Smooth muscle cell (in vitro differentiated cells): ENCODE measurements around the gene ACTR8. TPM values are rescaled to one million over a fixed set of nuclear protein-coding genes. Genes with fewer than 3 reads are reported as not detected.

Experiments
- DNase-seq: peaks from one replicate; lab custom pipeline; 2025; ENCODE audit not compliant: unreplicated experiment; lab: John Stamatoyannopoulos, UW
- H2AFZ ChIP-seq: fragments of 200-600 bp; sonication (generic); 2 replicates; pipeline ENCODE4 v1.6.0; 2016; ENCODE audit warnings: antibody characterized with exemption, low read depth, mild to moderate bottlenecking
- H3F3A ChIP-seq: fragments of 200-600 bp; sonication (generic); 2 replicates; pipeline ENCODE4 v1.6.0; 2017; ENCODE audit warnings: antibody characterized with exemption, low read depth
- H3K27ac ChIP-seq: fragments of 200-600 bp; sonication (generic); 2 replicates; pipeline ENCODE4 v1.5.1; 2016; ENCODE audit warnings: low read depth, mild to moderate bottlenecking
- H3K27me3 ChIP-seq: fragments of 200-600 bp; sonication (generic); 2 replicates; pipeline ENCODE4 v1.6.1; 2016; ENCODE audit warnings: low read depth, mild to moderate bottlenecking
- H3K36me3 ChIP-seq: fragments of 200-600 bp; sonication (generic); 2 replicates; pipeline ENCODE4 v1.5.1; 2016; ENCODE audit warnings: low read depth
- H3K4me1 ChIP-seq: fragments of 200-600 bp; sonication (generic); 2 replicates; pipeline ENCODE4 v1.5.1; 2016; ENCODE audit warnings: low read depth
- H3K4me2 ChIP-seq: fragments of 200-600 bp; sonication (generic); 2 replicates; pipeline ENCODE4 v1.6.0; 2016; ENCODE audit warnings: mild to moderate bottlenecking
- H3K4me3 ChIP-seq: fragments of 200-600 bp; sonication (generic); 2 replicates; pipeline ENCODE4 v1.5.1; 2016; ENCODE audit warnings: mild to moderate bottlenecking
- H3K79me2 ChIP-seq: fragments of 200-600 bp; sonication (generic); 2 replicates; pipeline ENCODE4 v1.6.0; 2016; ENCODE audit warnings: low read depth, mild to moderate bottlenecking
- H3K9ac ChIP-seq: fragments of 200-600 bp; sonication (generic); 2 replicates; pipeline ENCODE4 v1.6.0; 2016; ENCODE audit warnings: low read depth
- H3K9me3 ChIP-seq: fragments of 200-600 bp; sonication (generic); replicated peaks from 2 replicates; pipeline ENCODE4 v1.5.1; 2016; ENCODE audit warnings: low read depth
- H4K20me1 ChIP-seq: fragments of 200-600 bp; sonication (generic); 2 replicates; pipeline ENCODE4 v1.6.0; 2016; ENCODE audit warnings: low read depth
- WGBS: methylation state at CpG from one replicate; pipeline ENCODE4 v1.1.7; 2016; ENCODE audit warnings: low lambda C conversion rate; 5-methylcytosine and 5-hydroxymethylcytosine counted together
- polyA plus RNA-seq: library from polyadenylated mRNA; unstranded; fragments of >200 nt; fragmentation: Nextera tagmentation; extraction: Ambion mirVana; gene quantifications from 2 replicates; pipeline ENCODE4 v1.2.1, GENCODE V29; 2016
- total RNA-seq: library from RNA; depleted of rRNA; stranded (reverse); fragments of >200 nt; gene quantifications from 2 replicates; pipeline ENCODE4 v1.2.3, GENCODE V29; 2014
- TF ChIP-seq, protein P1 (sequence below): fragments of 200-600 bp; sonication (generic); IDR thresholded peaks from 2 replicates; pipeline ENCODE4 v1.5.1; 2017; ENCODE audit warnings: borderline replicate concordance, mild to moderate bottlenecking, antibody characterized with exemption; ENCODE audit not compliant: insufficient read depth, poor library complexity, severe bottlenecking

Gene ACTR8
- total and polyA plus RNA-seq, 2 experiments from 2014 or later = 17.4 to 23.1 TPM

DNA sequence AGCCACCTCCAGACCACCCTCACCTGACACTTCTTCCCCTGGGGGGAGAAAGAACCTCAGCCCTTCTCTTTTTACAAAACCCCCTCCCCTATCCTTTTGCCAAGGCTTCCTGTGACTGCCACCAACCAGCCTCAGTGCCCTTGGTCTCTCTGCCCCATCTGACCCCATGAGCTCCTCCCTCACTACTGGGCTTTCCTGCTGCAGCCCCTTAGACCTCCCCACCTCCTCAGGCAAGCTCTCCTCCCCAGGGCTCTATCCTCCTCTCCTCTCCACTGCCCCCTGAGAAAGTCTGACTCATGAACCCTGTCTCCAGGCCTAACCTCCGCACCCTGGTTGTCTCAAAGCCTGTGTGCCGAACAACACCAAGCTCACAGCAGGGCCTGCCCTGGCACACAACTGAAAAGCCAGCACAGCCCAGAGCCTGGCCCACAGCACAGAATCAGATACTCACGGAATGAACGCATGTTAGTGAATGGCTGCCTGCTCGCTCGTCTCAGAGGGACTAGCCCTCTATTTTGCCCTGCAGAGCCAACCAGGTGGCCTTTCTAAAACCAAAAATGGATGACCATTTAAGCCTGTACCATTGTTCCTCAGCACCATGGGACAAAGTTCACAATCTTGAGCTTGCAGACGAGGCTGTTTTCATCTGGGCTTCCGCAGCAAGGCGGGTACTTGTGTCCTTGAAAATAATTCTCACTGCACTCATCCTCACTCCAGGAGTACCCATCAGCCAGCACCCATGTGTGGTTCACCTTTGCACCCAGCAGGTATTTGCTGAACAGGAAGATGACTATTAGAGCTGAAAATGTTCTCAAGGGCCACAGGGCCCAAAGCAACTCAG lies 37.5 kb downstream of the ACTR8 start:
- WGBS = 90% methylated on average over 9 of the region's 9 CpGs
- Histone ChIP-seq H3K4me2 (no peak overlapping the region), H3K9me3 (no peaks in the 10 kb centered on the region), H3K27me3 (peaks cover 42% of the 10 kb centered on the region), H3K79me2 (no peaks in the 10 kb centered on the region), H3K4me3 (no peak overlapping the region), H3K36me3 (no peaks in the 10 kb centered on the region), H3K27ac (no peak overlapping the region), H2AFZ (no peak overlapping the region), H3F3A (no peaks in the 10 kb centered on the region), H4K20me1 (no peaks in the 10 kb centered on the region), H3K9ac (no peak overlapping the region), H3K4me1 (peaks cover 3% of the 10 kb centered on the region)
- TF ChIP-seq, protein P1, sequence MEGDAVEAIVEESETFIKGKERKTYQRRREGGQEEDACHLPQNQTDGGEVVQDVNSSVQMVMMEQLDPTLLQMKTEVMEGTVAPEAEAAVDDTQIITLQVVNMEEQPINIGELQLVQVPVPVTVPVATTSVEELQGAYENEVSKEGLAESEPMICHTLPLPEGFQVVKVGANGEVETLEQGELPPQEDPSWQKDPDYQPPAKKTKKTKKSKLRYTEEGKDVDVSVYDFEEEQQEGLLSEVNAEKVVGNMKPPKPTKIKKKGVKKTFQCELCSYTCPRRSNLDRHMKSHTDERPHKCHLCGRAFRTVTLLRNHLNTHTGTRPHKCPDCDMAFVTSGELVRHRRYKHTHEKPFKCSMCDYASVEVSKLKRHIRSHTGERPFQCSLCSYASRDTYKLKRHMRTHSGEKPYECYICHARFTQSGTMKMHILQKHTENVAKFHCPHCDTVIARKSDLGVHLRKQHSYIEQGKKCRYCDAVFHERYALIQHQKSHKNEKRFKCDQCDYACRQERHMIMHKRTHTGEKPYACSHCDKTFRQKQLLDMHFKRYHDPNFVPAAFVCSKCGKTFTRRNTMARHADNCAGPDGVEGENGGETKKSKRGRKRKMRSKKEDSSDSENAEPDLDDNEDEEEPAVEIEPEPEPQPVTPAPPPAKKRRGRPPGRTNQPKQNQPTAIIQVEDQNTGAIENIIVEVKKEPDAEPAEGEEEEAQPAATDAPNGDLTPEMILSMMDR = no peak
- DNase-seq = no peak

DNA sequence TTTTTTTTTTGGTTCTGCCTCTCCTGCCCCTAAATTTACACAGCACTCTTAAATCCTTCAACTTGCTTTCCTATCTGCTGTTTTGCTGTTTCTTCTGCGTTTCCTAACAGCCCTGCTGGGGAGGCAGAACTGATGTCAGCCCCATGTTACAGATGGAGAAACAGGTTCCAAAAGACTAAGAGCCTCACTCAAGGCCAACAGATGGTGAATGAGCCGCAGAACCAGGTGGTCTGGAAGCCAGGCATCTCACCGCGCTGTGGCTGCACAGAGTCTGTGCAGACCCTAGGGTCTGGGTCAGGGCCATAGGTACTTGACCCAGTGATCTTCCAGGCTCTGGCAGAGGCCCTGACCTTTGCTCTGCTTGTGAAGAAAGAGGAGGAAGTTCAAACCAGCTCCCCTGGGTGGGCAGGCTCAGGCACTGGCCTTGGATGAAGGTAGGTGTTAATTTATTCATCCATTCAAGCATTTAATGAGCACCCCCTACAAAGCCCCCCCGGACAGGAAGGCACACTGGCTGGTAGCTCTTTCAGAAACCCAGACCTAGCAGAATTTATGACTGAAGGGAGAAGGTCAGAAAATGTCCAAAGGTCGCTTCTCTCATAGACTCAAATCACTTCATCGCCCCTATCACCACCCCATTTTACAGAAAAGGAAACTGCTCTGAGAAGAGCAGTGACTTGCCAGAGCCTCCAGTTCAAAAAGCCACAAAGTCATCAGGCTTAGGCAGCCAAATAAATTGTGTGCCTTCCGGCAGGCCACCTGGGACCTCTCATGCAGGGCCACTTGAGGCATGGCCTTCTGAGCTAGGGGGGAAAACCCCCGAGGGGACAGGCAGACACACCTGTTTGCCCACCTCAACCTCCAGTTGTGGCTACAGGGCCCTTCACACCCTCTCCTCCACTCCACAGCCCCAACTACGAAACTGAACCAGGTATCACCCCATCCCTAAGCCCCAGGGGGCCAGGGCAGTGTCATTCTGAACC lies 38.5 kb downstream of the ACTR8 start:
- WGBS = 89% methylated on average over 10 of the region's 10 CpGs
- Histone ChIP-seq H3K27me3 (peaks cover 38% of the 10 kb centered on the region), H3K4me1 (peaks cover 3% of the 10 kb centered on the region), H3K36me3 (no peaks in the 10 kb centered on the region), H3K4me2 (no peak overlapping the region), H3K9me3 (no peaks in the 10 kb centered on the region), H3F3A (no peaks in the 10 kb centered on the region), H3K4me3 (no peak overlapping the region), H3K9ac (no peak overlapping the region), H3K27ac (no peak overlapping the region), H2AFZ (no peak overlapping the region), H4K20me1 (no peaks in the 10 kb centered on the region), H3K79me2 (no peaks in the 10 kb centered on the region)
- TF ChIP-seq, protein P1 = no peak
- no peak for DNase-seq

DNA sequence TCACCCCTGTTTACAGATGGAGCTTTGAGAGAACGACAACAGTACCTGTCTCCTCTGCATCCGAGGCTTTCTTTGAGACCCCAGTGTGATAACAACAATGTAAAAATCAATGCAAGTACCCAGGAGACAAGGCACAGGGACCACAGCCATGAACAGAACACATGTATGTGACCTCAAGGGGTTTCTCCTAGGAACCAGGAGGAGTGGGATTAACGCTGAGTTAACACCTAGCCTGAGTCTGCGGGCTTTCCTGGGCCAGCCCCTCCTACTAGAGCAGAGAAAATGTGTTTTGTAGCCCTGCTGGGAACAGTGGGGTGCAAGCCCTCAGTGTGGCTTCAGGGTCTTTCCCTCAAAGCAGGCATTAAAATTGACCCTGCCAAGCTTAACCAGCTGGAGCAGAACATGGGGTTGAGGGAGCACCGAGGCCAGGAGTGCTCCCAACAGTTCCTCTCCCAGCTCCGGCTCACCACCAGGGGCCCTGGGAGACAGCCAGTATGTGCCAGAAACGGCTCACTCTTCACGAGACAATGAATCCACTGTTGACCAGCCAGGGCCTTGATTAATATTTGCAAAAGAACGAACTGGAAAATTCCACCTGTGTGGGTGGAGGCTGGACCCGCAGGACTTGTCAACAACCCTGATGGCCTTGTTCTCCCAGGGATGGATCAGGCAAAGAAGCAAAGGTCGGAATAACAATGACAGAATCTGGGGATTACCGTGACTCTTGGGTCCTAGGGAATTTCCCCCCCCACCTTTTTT lies 39.3 kb downstream of the ACTR8 start:
- no peak overlapping the region for H3K4me2 ChIP-seq
- no peak overlapping the region for H3K9ac ChIP-seq
- no peaks in the 10 kb centered on the region for H3K79me2 ChIP-seq
- no peaks in the 10 kb centered on the region for H3K36me3 ChIP-seq
- no peaks in the 10 kb centered on the region for H3F3A ChIP-seq
- no peak overlapping the region for H2AFZ ChIP-seq
- no peak for DNase-seq
- peaks cover 3% of the 10 kb centered on the region for H3K4me1 ChIP-seq
- no peaks in the 10 kb centered on the region for H4K20me1 ChIP-seq
- peaks cover 29% of the 10 kb centered on the region for H3K27me3 ChIP-seq
- TF ChIP-seq, protein P1 = no peak
- no peaks in the 10 kb centered on the region for H3K9me3 ChIP-seq
- no peak overlapping the region for H3K4me3 ChIP-seq
- H3K27ac ChIP-seq = no peak overlapping the region
- 61% methylated on average over 12 of the region's 12 CpGs for WGBS
